ENCODE measurements around the gene CD300A.

The CD300A gene

GRCh38 chr17:74471341-74471740 is 4.9 kb downstream of the CD300A start:
- no peak for TF ChIP-seq CTCF (conservative IDR thresholded peaks at IDR 0.05; ENCODE audit: low read depth, low read length)
- H3K4me3 ChIP-seq (ENCODE audit: low read length): no peak overlapping the region
- no peak for DNase-seq (ENCODE audit: low read depth)

- DNase-seq (ENCODE audit: low read depth): no peak
- no peak for TF ChIP-seq CTCF (conservative IDR thresholded peaks at IDR 0.05; ENCODE audit: low read depth, low read length)
- H3K4me3 ChIP-seq (ENCODE audit: low read length): no peak overlapping the region
Measured at GRCh38 chr17:74472890-74473289, 6.5 kb downstream of the CD300A start.

- no peak for DNase-seq (ENCODE audit: low read depth)
- no peak for TF ChIP-seq CTCF (conservative IDR thresholded peaks at IDR 0.05; ENCODE audit: low read depth, low read length)
- H3K4me3 ChIP-seq (ENCODE audit: low read length): no peak overlapping the region
Measured at GRCh38 chr17:74473294-74473693, 6.9 kb downstream of the CD300A start.

GRCh38 chr17:74474043-74474792 is 7.8 kb downstream of the CD300A start:
- TF ChIP-seq CTCF (conservative IDR thresholded peaks at IDR 0.05; ENCODE audit: low read depth, low read length): no peak
- no peak overlapping the region for H3K4me3 ChIP-seq (ENCODE audit: low read length)
- DNase-seq (ENCODE audit: low read depth): no peak

- DNase-seq (ENCODE audit: low read depth): no peak
- no peak overlapping the region for H3K4me3 ChIP-seq (ENCODE audit: low read length)
- no peak for TF ChIP-seq CTCF (conservative IDR thresholded peaks at IDR 0.05; ENCODE audit: low read depth, low read length)
Measured at GRCh38 chr17:74475189-74475588, 8.8 kb downstream of the CD300A start.

GRCh38 chr17:74477411-74477810 is 11.0 kb downstream of the CD300A start:
- H3K4me3 ChIP-seq (ENCODE audit: low read length): no peak overlapping the region
- no peak for TF ChIP-seq CTCF (conservative IDR thresholded peaks at IDR 0.05; ENCODE audit: low read depth, low read length)
- DNase-seq (ENCODE audit: low read depth): no peak

GRCh38 chr17:74478420-74479100 is 12.1 kb downstream of the CD300A start:
- no peak for DNase-seq (ENCODE audit: low read depth)
- H3K4me3 ChIP-seq (ENCODE audit: low read length): no peak overlapping the region
- no peak for TF ChIP-seq CTCF (conservative IDR thresholded peaks at IDR 0.05; ENCODE audit: low read depth, low read length)

Data from retinal pigment epithelial cell (primary cell).